ENCODE results near the gene SPINK1. TPM values are rescaled to one million over a fixed set of nuclear protein-coding genes. Genes with fewer than 3 reads are reported as not detected.

The SPINK1 gene
- polyA plus RNA-seq, 1 experiment, result not detected

DNA sequence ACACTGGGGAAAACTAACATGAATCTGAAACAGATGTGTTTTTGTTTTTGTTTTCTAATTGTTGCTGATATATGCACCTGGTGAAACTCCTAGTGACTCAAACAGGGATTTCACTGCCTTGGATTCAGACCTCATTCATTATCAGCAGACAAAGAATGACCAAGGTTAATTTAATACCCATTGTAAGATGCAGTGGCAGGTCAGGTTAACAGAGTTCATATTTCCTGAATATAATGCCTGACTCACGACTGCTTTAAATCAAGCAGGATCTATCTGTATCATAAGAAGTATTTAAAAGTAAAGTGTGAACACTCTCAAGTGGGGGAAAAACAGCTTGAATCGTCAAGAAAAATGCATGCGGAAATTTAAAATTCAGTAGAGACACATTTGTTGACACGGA is 54.5 kb downstream of the SPINK1 start:
- CTCF ChIA-PET, result no interaction called here
- no peak for DNase-seq (ENCODE audit: low read depth, low spot score)
- no peak overlapping the region for H3K27ac ChIP-seq (ENCODE audit: low read depth, low read length)
- H3K9me3 ChIP-seq (ENCODE audit: control insufficient read depth, insufficient read depth, low read length), result no peaks in the 10 kb centered on the region
- POLR2A ChIA-PET, result no interaction called here
- TF ChIP-seq, protein P1, sequence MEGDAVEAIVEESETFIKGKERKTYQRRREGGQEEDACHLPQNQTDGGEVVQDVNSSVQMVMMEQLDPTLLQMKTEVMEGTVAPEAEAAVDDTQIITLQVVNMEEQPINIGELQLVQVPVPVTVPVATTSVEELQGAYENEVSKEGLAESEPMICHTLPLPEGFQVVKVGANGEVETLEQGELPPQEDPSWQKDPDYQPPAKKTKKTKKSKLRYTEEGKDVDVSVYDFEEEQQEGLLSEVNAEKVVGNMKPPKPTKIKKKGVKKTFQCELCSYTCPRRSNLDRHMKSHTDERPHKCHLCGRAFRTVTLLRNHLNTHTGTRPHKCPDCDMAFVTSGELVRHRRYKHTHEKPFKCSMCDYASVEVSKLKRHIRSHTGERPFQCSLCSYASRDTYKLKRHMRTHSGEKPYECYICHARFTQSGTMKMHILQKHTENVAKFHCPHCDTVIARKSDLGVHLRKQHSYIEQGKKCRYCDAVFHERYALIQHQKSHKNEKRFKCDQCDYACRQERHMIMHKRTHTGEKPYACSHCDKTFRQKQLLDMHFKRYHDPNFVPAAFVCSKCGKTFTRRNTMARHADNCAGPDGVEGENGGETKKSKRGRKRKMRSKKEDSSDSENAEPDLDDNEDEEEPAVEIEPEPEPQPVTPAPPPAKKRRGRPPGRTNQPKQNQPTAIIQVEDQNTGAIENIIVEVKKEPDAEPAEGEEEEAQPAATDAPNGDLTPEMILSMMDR (IDR thresholded peaks at IDR 0.05; ENCODE audit: low read depth, low read length), result no peak
- no peak overlapping the region for H3K4me3 ChIP-seq (ENCODE audit: low read depth, low read length)
- no peaks in the 10 kb centered on the region for H3K27me3 ChIP-seq (ENCODE audit: control insufficient read depth, insufficient read depth, low read length)

Other genes starting within 250 kb of the SPINK1 start
- gene JAKMIP2, start 48.9 kb downstream of the SPINK1 start, polyA plus RNA-seq (2011; rRNA removed), result 0.02 and 0.19 TPM in 2 replicates
- not detected in 2 replicates for gene SCGB3A2, start 47.0 kb upstream of the SPINK1 start, polyA plus RNA-seq (2011; rRNA removed)
- gene C5orf46, start 74.9 kb upstream of the SPINK1 start, polyA plus RNA-seq (2011; rRNA removed), result not detected in 2 replicates
- not detected in 2 replicates for gene SPINK5, start 232.3 kb upstream of the SPINK1 start, polyA plus RNA-seq (2011; rRNA removed)